ENCODE measurements around the gene CNKSR2.

CNKSR2 gene

GRCh38 chrX:21374163-21374993, at the start of gene CNKSR2:
Gene CNKSR2, plus strand, starts transcription at chrX:21374418. Its CDS starts 480 bp downstream, at chrX:21374898.
- DNase-seq, result peak; percentile 71 to 81

GRCh38 chrX:21354725-21355124, 19.5 kb upstream of the CNKSR2 start:
- DNase-seq, result no peak

GRCh38 chrX:21355831-21356230, 18.4 kb upstream of the CNKSR2 start:
- no peak for DNase-seq

GRCh38 chrX:21369613-21370012, 4.6 kb upstream of the CNKSR2 start:
- no peak for DNase-seq

GRCh38 chrX:21373001-21373400, 1.2 kb upstream of the CNKSR2 start:
- DNase-seq, result peak in 1 of 2 donors; percentile 12

- DNase-seq, result peak; percentile 32
Measured at GRCh38 chrX:21373637-21374162, 518 bp upstream of the CNKSR2 start.

- DNase-seq, result no peak
Measured at GRCh38 chrX:21374994-21375707, 933 bp downstream of the CNKSR2 start.

- peak in 1 of 2 donors; percentile 24 for DNase-seq
Measured at GRCh38 chrX:21375708-21376009, 1.4 kb downstream of the CNKSR2 start.

GRCh38 chrX:21376636-21377035, 2.4 kb downstream of the CNKSR2 start:
- no peak for DNase-seq

GRCh38 chrX:21379991-21380390, 5.8 kb downstream of the CNKSR2 start:
- no peak for DNase-seq

- peak in 1 of 2 donors; percentile 21 for DNase-seq
Measured at GRCh38 chrX:21382715-21383114, 8.5 kb downstream of the CNKSR2 start.

- DNase-seq, result no peak
Measured at GRCh38 chrX:21383546-21383945, 9.3 kb downstream of the CNKSR2 start.

GRCh38 chrX:21384178-21384577, 10.0 kb downstream of the CNKSR2 start:
- DNase-seq, result no peak

GRCh38 chrX:21394792-21395191, 20.6 kb downstream of the CNKSR2 start:
- DNase-seq, result no peak

- no peak for DNase-seq
Measured at GRCh38 chrX:21398426-21398825, 24.2 kb downstream of the CNKSR2 start.

GRCh38 chrX:21400408-21401121, 26.3 kb downstream of the CNKSR2 start:
- DNase-seq, result no peak

- no peak for DNase-seq
Measured at GRCh38 chrX:21408307-21408706, 34.1 kb downstream of the CNKSR2 start.

GRCh38 chrX:21408788-21409187, 34.6 kb downstream of the CNKSR2 start:
- DNase-seq, result no peak

GRCh38 chrX:21412029-21412428, 37.8 kb downstream of the CNKSR2 start:
- DNase-seq, result no peak

GRCh38 chrX:21412883-21413282, 38.7 kb downstream of the CNKSR2 start:
- DNase-seq, result no peak

GRCh38 chrX:21427086-21427485, 52.9 kb downstream of the CNKSR2 start:
- DNase-seq, result no peak

- DNase-seq, result no peak
Measured at GRCh38 chrX:21437036-21437435, 62.8 kb downstream of the CNKSR2 start.

GRCh38 chrX:21438792-21439191, 64.6 kb downstream of the CNKSR2 start:
- peak in 1 of 2 donors; percentile 63 for DNase-seq

Data from CD4-positive, alpha-beta T cell treated with Interleukin-4 for 1 hour (primary cell).